22Rv1 (cell line): ENCODE results near the gene CYP27C1.
"Not testable (repeated sequence)": the region's sequence is repeated elsewhere in the genome, so short reads cannot be mapped to it uniquely, and the experiment has no call there.

Source experiments
- CTCF ChIP-seq: fragments of 450-650 bp; IDR thresholded peaks from 2 replicates; pipeline ENCODE4 v1.5.1; 2017; ENCODE audit warnings: mild to moderate bottlenecking
- ZFX ChIP-seq: fragments of 450-650 bp; IDR thresholded peaks from 2 replicates; pipeline ENCODE4 v1.6.1; 2017; ENCODE audit warnings: antibody characterized with exemption, borderline replicate concordance

GRCh38 chr2:127237768-127238167, 17.7 kb upstream of the CYP27C1 start:
- TF ChIP-seq CTCF, ZFX: not testable (repeated sequence)
